ENCODE data around the gene MRPL10.

DNA sequence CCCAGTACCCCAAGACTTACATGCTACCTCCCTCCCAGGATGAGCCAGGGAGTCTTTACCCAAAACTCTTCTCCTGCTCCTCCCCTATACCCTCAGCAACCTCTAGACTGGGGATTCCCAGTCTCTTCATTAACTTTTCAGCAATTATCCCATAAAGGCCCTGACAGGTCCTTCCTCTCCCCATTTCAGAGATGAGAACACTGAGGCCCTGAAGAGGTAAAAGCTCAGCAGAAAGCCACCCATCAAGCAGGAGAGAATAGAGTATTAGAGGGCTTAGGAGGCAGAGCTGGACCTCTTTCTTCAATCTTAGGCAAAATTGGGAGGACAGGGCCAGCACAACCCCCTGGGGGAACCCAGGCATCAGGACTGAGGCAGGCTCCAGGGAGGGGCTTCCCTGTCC lies 25.5 kb upstream of the MRPL10 start:
- TF ChIP-seq, protein P1, sequence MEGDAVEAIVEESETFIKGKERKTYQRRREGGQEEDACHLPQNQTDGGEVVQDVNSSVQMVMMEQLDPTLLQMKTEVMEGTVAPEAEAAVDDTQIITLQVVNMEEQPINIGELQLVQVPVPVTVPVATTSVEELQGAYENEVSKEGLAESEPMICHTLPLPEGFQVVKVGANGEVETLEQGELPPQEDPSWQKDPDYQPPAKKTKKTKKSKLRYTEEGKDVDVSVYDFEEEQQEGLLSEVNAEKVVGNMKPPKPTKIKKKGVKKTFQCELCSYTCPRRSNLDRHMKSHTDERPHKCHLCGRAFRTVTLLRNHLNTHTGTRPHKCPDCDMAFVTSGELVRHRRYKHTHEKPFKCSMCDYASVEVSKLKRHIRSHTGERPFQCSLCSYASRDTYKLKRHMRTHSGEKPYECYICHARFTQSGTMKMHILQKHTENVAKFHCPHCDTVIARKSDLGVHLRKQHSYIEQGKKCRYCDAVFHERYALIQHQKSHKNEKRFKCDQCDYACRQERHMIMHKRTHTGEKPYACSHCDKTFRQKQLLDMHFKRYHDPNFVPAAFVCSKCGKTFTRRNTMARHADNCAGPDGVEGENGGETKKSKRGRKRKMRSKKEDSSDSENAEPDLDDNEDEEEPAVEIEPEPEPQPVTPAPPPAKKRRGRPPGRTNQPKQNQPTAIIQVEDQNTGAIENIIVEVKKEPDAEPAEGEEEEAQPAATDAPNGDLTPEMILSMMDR (IDR thresholded peaks at IDR 0.05), result no peak
- TF ChIP-seq POLR2A (IDR thresholded peaks at IDR 0.05), result no peak
